Measurements from ENCODE around the gene CARD14.
"Not testable (repeated sequence)": the region's sequence is repeated elsewhere in the genome, so short reads cannot be mapped to it uniquely, and the experiment has no call there.

The CARD14 gene

GRCh38 chr17:80151333-80151732, 18.5 kb upstream of the CARD14 start:
- DNase-seq, result no peak

GRCh38 chr17:80152081-80152702, 17.6 kb upstream of the CARD14 start:
- no peak for DNase-seq

GRCh38 chr17:80153004-80153403, 16.8 kb upstream of the CARD14 start:
- no peak for DNase-seq

GRCh38 chr17:80154166-80154565, 15.7 kb upstream of the CARD14 start:
- no peak for DNase-seq

- not testable (repeated sequence) for DNase-seq
Observed at GRCh38 chr17:80155600-80155999, 14.2 kb upstream of the CARD14 start.

- no peak for DNase-seq
Observed at GRCh38 chr17:80158846-80159245, 11.0 kb upstream of the CARD14 start.

GRCh38 chr17:80160536-80160935, 9.3 kb upstream of the CARD14 start:
- DNase-seq, result no peak

- DNase-seq, result no peak
Observed at GRCh38 chr17:80163336-80163735, 6.5 kb upstream of the CARD14 start.

GRCh38 chr17:80164185-80164584, 5.6 kb upstream of the CARD14 start:
- DNase-seq, result no peak

- DNase-seq, result no peak
Observed at GRCh38 chr17:80166446-80166845, 3.4 kb upstream of the CARD14 start.

- no peak for DNase-seq
Observed at GRCh38 chr17:80168371-80168770, 1.5 kb upstream of the CARD14 start.

GRCh38 chr17:80169107-80169506, 723 bp upstream of the CARD14 start:
- DNase-seq, result no peak

GRCh38 chr17:80171681-80172080, 1.9 kb downstream of the CARD14 start:
- no peak for DNase-seq

- DNase-seq, result no peak
Observed at GRCh38 chr17:80173126-80173525, 3.3 kb downstream of the CARD14 start.

GRCh38 chr17:80173916-80174315, 4.1 kb downstream of the CARD14 start:
- DNase-seq, result no peak

GRCh38 chr17:80176757-80177156, 6.9 kb downstream of the CARD14 start:
- no peak for DNase-seq

- DNase-seq, result no peak
Observed at GRCh38 chr17:80177986-80178595, 8.3 kb downstream of the CARD14 start.

- no peak for DNase-seq
Observed at GRCh38 chr17:80180192-80180591, 10.4 kb downstream of the CARD14 start.

GRCh38 chr17:80181431-80181830, 11.6 kb downstream of the CARD14 start:
- DNase-seq, result no peak

GRCh38 chr17:80182118-80182844, 12.5 kb downstream of the CARD14 start:
- no peak for DNase-seq

GRCh38 chr17:80182845-80183223, 13.0 kb downstream of the CARD14 start:
- DNase-seq, result no peak

GRCh38 chr17:80183581-80184422, 14.0 kb downstream of the CARD14 start:
- no peak for DNase-seq

- no peak for DNase-seq
Observed at GRCh38 chr17:80184423-80184714, 14.5 kb downstream of the CARD14 start.

- no peak for DNase-seq
Observed at GRCh38 chr17:80185968-80186367, 16.1 kb downstream of the CARD14 start.

Measured in activated naive CD4-positive, alpha-beta T cell (primary cell).